GM12801 (cell line): ENCODE data around the gene DES.

Experiments used
- TF ChIP-seq, protein P1 (sequence below): IDR thresholded peaks from one replicate; pipeline ENCODE4 v1.5.1; 2011; ENCODE audit warnings: control low read depth; ENCODE audit not compliant: insufficient read length; ENCODE audit errors: extremely low read depth

Gene DES

DNA sequence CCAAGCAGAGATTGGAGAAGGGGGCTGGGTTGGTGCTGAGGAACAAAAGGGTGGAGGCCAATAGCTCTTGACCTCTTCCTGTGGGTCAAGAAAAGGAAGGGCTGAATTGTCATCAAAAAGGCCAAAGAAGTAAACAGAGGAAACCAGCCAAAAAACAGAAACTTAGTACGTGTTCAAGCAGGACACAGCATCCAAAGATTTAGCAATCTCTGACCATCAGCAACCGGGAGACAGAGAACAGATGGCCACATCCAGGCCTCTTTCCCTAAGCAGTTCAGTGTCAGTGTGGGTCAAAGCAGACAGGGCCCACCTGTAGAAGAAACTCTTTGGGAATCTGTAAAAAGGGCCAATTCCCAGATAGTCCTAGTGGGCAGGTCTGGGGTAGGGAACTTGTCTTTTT lies 33.3 kb upstream of the DES start:
- TF ChIP-seq, protein P1, sequence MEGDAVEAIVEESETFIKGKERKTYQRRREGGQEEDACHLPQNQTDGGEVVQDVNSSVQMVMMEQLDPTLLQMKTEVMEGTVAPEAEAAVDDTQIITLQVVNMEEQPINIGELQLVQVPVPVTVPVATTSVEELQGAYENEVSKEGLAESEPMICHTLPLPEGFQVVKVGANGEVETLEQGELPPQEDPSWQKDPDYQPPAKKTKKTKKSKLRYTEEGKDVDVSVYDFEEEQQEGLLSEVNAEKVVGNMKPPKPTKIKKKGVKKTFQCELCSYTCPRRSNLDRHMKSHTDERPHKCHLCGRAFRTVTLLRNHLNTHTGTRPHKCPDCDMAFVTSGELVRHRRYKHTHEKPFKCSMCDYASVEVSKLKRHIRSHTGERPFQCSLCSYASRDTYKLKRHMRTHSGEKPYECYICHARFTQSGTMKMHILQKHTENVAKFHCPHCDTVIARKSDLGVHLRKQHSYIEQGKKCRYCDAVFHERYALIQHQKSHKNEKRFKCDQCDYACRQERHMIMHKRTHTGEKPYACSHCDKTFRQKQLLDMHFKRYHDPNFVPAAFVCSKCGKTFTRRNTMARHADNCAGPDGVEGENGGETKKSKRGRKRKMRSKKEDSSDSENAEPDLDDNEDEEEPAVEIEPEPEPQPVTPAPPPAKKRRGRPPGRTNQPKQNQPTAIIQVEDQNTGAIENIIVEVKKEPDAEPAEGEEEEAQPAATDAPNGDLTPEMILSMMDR: no peak

DNA sequence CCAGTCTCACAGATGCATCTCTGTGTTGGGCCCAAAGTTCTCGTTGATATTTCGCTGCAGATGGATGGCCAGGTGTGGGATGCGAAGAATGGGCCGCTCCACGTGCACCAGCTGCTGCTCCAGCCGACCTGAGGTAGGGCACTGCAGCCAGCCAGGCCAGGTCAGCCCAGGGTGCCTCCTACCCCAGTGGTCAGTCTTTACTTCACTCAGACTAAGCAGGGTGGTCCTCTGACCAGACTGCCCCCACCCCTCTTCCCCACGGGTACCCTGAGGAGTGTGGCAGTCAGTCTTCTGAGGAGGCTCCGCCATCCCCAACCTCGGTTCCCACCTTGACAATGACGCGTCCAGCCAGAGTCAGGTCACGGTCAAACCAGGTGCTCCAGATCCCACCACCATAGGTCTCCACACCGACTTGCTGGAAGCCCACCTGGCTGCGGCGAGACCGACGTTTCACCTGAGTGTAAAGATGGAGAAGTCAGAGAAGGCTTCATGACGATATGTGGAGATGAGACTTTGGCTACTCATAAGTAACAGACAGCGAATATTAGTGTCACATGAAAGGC lies 32.1 kb upstream of the DES start:
- TF ChIP-seq, protein P1: no peak

DNA sequence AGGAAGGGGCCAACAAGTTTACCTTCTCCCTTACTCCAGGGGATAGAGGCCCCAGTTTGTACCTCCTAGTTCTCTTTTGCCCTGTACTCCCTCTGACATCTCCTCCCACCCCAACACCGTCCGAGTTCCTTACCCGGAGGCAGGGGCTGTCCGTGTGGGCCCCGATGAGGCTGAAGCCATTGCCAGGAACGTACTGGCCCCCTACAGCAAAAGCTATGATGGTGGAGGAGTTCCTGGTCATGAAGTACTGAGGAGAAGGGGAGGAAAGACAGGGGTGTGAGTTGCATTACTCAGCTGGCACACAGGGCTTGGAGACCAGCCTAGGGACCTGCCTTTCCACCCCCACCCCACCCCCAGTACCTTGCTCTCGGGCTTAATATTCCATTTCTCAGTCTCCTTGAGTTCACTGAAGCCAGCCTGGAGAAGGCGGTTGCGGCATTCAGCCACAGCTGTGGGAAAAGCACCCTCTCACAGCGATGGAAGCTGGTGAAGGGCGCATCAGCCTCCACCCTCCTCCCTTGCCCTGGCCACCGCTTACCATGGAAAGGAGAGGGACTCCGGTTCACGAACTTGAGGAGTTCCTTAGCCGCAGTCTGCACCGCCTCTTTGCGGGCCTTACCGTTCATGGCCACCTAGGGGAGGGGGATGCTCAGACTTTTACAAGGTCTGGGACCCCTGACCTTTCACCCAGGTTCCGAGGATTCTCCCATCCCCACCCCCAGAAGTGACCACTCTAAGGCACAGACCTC lies 31.5 kb upstream of the DES start:
- TF ChIP-seq, protein P1: no peak

DNA sequence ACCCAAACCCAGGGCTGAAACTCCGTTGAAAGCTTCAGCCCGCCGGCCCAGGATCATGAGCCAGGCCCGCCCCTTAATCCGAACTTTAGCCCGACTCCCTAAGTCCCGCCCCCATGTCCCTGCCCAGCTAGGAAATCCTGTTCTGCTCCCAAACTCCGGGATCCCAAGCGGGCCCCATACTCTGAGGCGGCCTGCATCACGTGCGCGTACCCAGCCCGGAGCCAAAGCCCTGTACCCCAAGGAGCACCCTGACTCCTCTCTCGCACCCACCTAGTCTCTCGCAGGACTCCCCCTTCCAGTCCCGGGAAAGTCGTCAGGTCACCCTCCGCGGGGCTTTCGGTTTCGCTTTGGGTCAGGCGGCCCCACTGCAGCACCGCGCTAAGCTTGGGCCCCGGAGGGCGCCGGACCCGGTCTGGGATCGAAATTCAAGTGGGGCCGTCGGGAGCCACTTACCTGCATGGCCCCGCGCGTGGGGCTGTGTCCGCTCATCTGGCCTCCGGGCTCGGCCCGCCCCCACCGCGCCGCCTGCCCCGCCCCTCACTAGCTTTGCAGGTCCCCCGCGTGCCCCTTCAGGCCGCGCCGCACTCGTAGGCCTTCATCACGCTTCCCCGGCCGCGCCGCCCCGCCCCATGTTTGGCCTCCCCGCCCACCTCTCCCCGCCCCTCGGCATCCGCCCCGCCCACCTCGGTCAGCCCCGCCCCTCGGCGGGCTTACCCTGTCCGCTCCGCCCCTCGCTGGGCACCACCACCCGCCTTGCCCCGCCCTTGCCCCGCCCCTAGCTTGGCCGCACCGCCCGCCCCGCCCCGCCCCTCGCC lies 30.7 kb upstream of the DES start, which contains the start of gene DNPEP:
DNPEP (minus strand) TSS at position 607 of the 815 bp plus-strand sequence; CDS start at position 489, 118 bp downstream.
- TF ChIP-seq, protein P1: no peak

DNA sequence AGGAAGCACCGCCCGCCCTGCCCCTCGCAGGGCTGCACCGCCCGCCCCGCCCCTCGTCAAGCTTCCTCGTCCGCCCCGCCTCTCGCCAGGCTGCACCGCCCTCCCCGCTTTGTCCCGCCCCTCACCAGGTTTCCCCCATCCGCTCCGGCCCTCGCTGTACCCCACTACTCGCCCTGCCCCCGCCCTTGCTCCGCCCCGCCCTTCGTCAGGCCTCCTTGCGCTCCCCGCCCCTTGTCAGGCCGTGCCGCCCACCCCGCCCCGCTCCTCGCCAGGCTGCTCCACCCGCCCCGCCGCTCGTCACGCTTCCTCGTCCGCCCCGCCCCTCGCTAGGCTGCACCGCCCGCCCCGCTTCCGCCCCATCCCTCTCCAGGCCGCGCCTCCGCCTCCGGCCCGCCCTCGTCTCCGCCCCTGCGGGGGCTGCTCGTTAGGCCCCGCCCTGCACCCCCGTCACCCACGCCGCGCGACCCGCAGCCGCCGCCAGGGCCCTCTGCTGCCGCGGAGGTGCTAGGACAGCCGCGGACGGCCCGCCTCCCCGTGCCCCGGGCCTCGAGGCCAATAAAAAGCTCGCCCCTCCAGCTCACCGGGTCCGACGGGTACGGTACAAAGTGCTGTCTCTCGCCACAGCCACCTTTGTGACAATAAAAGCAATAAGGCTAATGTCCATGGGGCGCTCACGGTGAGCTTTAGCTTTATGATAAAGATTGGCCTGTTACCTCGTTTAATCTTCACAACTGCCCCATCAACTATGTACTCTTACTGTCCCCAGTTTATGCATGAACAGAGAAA lies 29.9 kb upstream of the DES start:
- TF ChIP-seq, protein P1: no peak

DNA sequence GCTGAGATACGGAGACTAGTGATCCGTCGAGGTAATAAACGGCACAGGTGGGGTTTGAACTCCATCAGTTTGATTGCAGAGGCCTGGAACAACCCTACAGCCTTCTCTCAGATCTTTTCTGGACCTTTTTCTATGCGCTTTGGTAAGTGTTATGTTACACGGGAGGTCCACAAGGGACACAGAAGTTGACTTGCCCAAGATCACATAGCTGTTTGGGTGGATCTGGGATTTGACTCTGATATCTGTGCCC lies 29.3 kb upstream of the DES start:
- TF ChIP-seq, protein P1: no peak

DNA sequence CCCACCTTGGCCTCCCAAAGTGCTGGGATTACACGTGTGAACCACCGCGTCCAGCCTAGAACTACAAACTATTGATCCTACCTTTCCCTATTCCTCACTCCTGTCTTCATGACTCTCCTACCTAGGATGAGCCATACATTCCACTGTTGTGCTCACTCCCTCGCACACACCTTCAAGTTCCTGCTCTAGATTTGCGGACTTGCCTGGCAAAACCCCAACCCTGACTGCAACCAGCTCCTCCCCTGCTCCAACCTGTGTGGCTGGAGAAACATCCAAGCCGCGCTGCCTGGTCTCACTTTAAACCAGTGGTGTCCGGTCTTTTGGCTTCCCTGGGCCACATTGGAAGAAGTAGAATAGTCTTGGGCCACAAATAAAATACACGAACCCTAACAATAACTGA lies 25.4 kb upstream of the DES start:
- TF ChIP-seq, protein P1: no peak
